ENCODE results near the gene SLC22A15. TPM values are rescaled to one million over a fixed set of nuclear protein-coding genes. Genes with fewer than 3 reads are reported as not detected.
"Not testable (repeated sequence)": the region's sequence is repeated elsewhere in the genome, so short reads cannot be mapped to it uniquely, and the experiment has no call there.

SLC22A15 gene
- total RNA-seq, 2 experiments from 2014 or later: 1.4 to 1.6 TPM

GRCh38 chr1:116026631-116027030 lies 50.3 kb downstream of the SLC22A15 start:
- Mint-ChIP-seq H3K27me3 (no peaks in the 10 kb centered on the region), H3K36me3 (no peaks in the 10 kb centered on the region), H3K4me3 (no peak overlapping the region), H3K4me1 (peaks cover 6% of the 10 kb centered on the region), H3K9me3 (no peaks in the 10 kb centered on the region), H3K27ac (no peak overlapping the region)
- ATAC-seq (ENCODE audit: low read depth) (no peak), DNase-seq (no peak)
- POLR2A ChIA-PET: no interaction called here

DNA sequence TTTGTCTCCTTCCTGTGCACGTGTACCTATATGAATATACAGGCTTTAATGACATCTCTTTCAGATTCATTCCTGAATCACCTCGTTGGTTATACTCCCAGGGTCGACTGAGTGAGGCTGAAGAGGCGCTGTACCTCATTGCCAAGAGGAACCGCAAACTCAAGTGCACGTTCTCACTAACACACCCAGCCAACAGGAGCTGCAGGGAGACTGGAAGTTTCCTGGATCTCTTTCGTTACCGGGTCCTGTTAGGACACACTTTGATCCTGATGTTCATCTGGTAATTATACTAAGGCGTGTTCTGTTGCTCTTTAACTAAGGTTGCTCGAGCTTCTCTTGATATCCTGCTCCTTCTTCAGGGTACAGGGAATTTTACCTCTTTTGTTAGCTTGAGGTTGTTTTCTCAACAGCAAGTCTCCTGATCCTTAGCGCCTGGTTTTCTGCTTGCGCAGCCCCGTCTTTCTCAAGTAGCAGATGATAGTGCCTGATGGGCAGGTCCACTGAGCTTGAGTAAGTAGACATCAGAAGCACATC lies 55.1 kb downstream of the SLC22A15 start:
- DNase-seq: no peak
- H3K4me3 Mint-ChIP-seq: no peak overlapping the region
- POLR2A ChIA-PET: no interaction called here

GRCh38 chr1:116033322-116033721 lies 57.0 kb downstream of the SLC22A15 start:
- Mint-ChIP-seq H3K27ac (no peak overlapping the region), H3K4me1 (no peaks in the 10 kb centered on the region), H3K4me3 (no peak overlapping the region), H3K27me3 (peaks cover 2% of the 10 kb centered on the region), H3K36me3 (no peaks in the 10 kb centered on the region), H3K9me3 (no peaks in the 10 kb centered on the region)
- DNase-seq (no peak), ATAC-seq (ENCODE audit: low read depth) (no peak)
- POLR2A ChIA-PET: no interaction called here

More for the DNA sequence above, 55.1 kb downstream of the SLC22A15 start:
- no peaks in the 10 kb centered on the region for H3K9me3 Mint-ChIP-seq
- no peaks in the 10 kb centered on the region for H3K4me1 Mint-ChIP-seq
- no peaks in the 10 kb centered on the region for H3K27me3 Mint-ChIP-seq
- H3K36me3 Mint-ChIP-seq: no peaks in the 10 kb centered on the region
- no peak for ATAC-seq (ENCODE audit: low read depth)
- no peak overlapping the region for H3K27ac Mint-ChIP-seq

DNA sequence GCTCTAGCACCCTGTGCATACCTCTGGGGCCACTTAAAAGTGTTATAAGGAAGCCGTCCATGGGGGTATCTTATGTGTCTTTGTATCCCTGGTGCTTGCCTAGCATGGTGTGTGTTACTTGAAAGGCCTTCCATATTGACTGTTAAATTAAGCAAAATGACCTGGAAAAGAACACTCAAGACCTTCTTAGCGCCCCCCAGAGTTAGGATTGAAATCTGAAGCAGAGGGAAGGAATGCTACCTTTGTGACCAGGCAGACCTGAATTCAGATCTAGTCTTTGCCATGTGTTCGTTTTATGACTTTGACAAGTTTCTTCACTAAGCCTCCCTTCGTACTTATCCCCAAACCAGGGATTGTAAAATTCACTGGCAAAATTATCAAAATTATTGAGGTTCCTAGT lies 59.9 kb downstream of the SLC22A15 start:
- ATAC-seq (ENCODE audit: low read depth) (no peak), DNase-seq (no peak)
- POLR2A ChIA-PET: no interaction called here
- Mint-ChIP-seq H3K36me3 (no peaks in the 10 kb centered on the region), H3K27me3 (peaks cover 2% of the 10 kb centered on the region), H3K9me3 (no peaks in the 10 kb centered on the region), H3K27ac (no peak overlapping the region), H3K4me1 (no peaks in the 10 kb centered on the region), H3K4me3 (no peak overlapping the region)

- ATAC-seq (ENCODE audit: low read depth) (no peak), DNase-seq (no peak)
- Mint-ChIP-seq H3K36me3 (no peaks in the 10 kb centered on the region), H3K27ac (no peak overlapping the region), H3K4me3 (no peak overlapping the region), H3K27me3 (peaks cover 7% of the 10 kb centered on the region), H3K4me1 (no peaks in the 10 kb centered on the region), H3K9me3 (no peaks in the 10 kb centered on the region)
- POLR2A ChIA-PET: no interaction called here
Measured at GRCh38 chr1:116038679-116039078, 62.4 kb downstream of the SLC22A15 start.

DNA sequence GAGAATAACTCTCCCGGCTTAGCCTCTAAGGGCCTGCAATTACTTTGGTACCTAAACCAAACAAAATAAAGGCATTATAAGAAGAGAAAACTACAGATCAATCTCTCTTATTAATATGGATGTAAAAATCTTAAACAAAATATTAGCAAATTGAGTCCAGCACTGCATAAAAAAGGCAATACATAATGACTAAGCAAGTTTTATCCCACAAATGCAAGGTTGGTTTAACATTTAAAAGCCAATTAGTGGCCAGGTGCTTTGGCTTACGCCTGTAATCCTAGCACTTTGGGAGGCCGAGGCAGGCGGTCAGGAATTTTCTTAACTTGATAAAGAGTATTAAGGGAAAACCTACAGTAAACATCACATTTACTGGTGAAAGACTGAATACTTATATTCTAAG lies 67.8 kb downstream of the SLC22A15 start:
- H3K4me3 Mint-ChIP-seq: no peak overlapping the region

GRCh38 chr1:116046933-116047332 lies 70.6 kb downstream of the SLC22A15 start:
- H3K9me3 Mint-ChIP-seq; ATAC-seq (ENCODE audit: low read depth); H3K36me3 Mint-ChIP-seq; H3K4me1 Mint-ChIP-seq; DNase-seq; H3K27ac Mint-ChIP-seq; H3K4me3 Mint-ChIP-seq; POLR2A ChIA-PET: not testable (repeated sequence)
- H3K27me3 Mint-ChIP-seq: peaks cover 25% of the 10 kb centered on the region

More for the DNA sequence above, 67.8 kb downstream of the SLC22A15 start:
- H3K27me3 Mint-ChIP-seq: peaks cover 15% of the 10 kb centered on the region
- no peaks in the 10 kb centered on the region for H3K36me3 Mint-ChIP-seq
- no peak overlapping the region for H3K27ac Mint-ChIP-seq
- no peaks in the 10 kb centered on the region for H3K9me3 Mint-ChIP-seq
- POLR2A ChIA-PET: no interaction called here
- no peak for ATAC-seq (ENCODE audit: low read depth)
- no peaks in the 10 kb centered on the region for H3K4me1 Mint-ChIP-seq
- no peak for DNase-seq

- H3K9me3 Mint-ChIP-seq; POLR2A ChIA-PET; ATAC-seq (ENCODE audit: low read depth); H3K27ac Mint-ChIP-seq; H3K36me3 Mint-ChIP-seq; H3K4me3 Mint-ChIP-seq; DNase-seq; H3K4me1 Mint-ChIP-seq: not testable (repeated sequence)
- peaks cover 20% of the 10 kb centered on the region for H3K27me3 Mint-ChIP-seq
Measured at GRCh38 chr1:116051896-116052295, 75.6 kb downstream of the SLC22A15 start.

DNA sequence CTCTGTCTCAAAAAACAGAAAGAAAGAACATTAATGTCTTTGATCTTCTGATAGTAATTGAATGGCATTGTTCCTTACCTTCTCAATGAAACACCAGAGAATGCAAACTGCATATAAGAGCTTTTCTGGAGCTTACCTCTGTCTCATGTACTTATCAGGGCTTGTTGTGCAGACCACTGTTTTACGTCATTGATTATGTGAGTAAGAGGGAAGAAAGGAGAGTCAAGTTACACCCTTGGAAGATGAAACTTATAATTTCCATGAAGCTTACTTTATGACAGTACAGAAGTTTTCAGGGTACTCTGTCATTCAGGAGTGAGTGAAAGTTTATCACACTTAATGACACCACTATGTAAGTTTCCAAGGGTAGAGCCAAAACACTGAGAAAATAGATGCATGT lies 85.9 kb downstream of the SLC22A15 start:
- Mint-ChIP-seq H3K9me3 (peaks cover 8% of the 10 kb centered on the region), H3K27ac (no peak overlapping the region), H3K4me3 (no peak overlapping the region), H3K36me3 (peaks cover 1% of the 10 kb centered on the region), H3K4me1 (no peaks in the 10 kb centered on the region), H3K27me3 (peaks cover 14% of the 10 kb centered on the region)
- ATAC-seq (ENCODE audit: low read depth) (no peak), DNase-seq (no peak)
- POLR2A ChIA-PET: no interaction called here

- no peak overlapping the region for H3K27ac Mint-ChIP-seq
- POLR2A ChIA-PET: no interaction called here
- peaks cover 1% of the 10 kb centered on the region for H3K9me3 Mint-ChIP-seq
- peaks cover 4% of the 10 kb centered on the region for H3K36me3 Mint-ChIP-seq
- DNase-seq: no peak
- ATAC-seq (ENCODE audit: low read depth): no peak
- no peaks in the 10 kb centered on the region for H3K4me1 Mint-ChIP-seq
- peaks cover 18% of the 10 kb centered on the region for H3K27me3 Mint-ChIP-seq
- no peak overlapping the region for H3K4me3 Mint-ChIP-seq
Measured at GRCh38 chr1:116064616-116065015, 88.3 kb downstream of the SLC22A15 start.

DNA sequence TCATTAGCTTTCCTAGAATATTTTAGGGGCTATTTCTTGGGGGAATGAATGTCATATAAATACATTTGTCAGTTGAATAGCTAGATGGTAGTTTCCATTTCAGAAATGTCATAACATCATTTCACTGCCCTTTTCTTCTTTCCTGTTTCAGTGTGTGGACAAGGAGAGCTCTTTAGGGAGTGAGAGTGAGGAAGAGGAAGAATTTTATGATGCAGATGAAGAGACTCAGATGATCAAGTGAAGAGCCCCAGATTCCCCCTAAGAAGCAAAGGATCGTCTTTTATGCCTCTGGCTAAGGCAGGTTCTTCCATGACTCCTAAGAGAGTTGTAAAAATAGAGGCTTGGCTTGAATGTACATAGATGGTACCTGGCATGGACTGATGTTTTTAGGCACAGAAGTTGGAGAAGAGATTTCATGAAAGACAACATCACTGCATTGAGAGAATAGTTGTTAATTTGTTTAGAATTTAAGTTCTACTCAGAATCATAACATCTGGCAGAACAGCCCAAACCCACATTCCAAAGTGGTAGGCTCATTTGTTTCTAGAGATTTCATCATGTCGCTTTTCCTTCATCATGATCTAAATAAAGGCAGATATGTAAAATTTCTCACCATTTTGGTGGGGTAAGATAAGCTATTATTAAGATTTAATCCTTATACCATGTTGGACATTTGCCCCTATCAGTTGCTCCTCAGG lies 90.7 kb downstream of the SLC22A15 start:
- Mint-ChIP-seq H3K9me3 (peaks cover 1% of the 10 kb centered on the region), H3K27ac (no peak overlapping the region), H3K4me3 (no peak overlapping the region), H3K36me3 (peaks cover 4% of the 10 kb centered on the region), H3K27me3 (peaks cover 9% of the 10 kb centered on the region), H3K4me1 (no peaks in the 10 kb centered on the region)
- ATAC-seq (ENCODE audit: low read depth): no peak
- POLR2A ChIA-PET: no interaction called here
- no peak for DNase-seq

- Mint-ChIP-seq H3K27me3 (peaks cover 8% of the 10 kb centered on the region), H3K9me3 (peaks cover 1% of the 10 kb centered on the region), H3K4me1 (no peaks in the 10 kb centered on the region), H3K36me3 (peaks cover 4% of the 10 kb centered on the region), H3K4me3 (no peak overlapping the region), H3K27ac (no peak overlapping the region)
- POLR2A ChIA-PET: no interaction called here
- ATAC-seq (ENCODE audit: low read depth) (no peak), DNase-seq (no peak)
Measured at GRCh38 chr1:116067566-116067890, 91.2 kb downstream of the SLC22A15 start.

DNA sequence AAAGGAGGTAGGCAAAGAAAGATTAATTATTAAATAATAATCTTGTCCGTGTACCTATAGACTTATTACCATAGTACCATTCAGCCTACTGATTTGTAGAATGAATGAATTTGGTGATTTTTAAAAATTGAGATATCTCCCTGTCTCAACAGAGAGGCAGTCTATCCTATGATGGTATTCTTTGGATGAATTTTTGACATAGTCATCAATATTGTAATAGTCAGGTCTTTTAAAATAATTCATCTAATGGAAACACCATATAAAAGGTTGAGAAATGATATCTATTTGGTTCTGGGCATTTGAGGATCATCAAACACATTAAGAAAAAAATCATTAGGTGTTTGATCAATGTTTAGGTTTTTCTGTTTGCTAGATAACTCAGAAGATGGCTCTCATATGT lies 99.3 kb downstream of the SLC22A15 start:
- no peak overlapping the region for H3K27ac Mint-ChIP-seq
- DNase-seq (no peak), ATAC-seq (ENCODE audit: low read depth) (no peak)
- H3K9me3 Mint-ChIP-seq: no peaks in the 10 kb centered on the region
- H3K27me3 Mint-ChIP-seq: peaks cover 17% of the 10 kb centered on the region
- H3K36me3 Mint-ChIP-seq: no peaks in the 10 kb centered on the region
- H3K4me3 Mint-ChIP-seq: no peak overlapping the region
- H3K4me1 Mint-ChIP-seq: no peaks in the 10 kb centered on the region
- POLR2A ChIA-PET: no interaction called here

- POLR2A ChIA-PET: no interaction called here
- Mint-ChIP-seq H3K4me1 (no peaks in the 10 kb centered on the region), H3K4me3 (no peak overlapping the region), H3K9me3 (no peaks in the 10 kb centered on the region), H3K27ac (no peak overlapping the region), H3K36me3 (no peaks in the 10 kb centered on the region), H3K27me3 (peaks cover 21% of the 10 kb centered on the region)
- DNase-seq (no peak), ATAC-seq (ENCODE audit: low read depth) (no peak)
Measured at GRCh38 chr1:116075990-116076389, 99.7 kb downstream of the SLC22A15 start.

All from activated naive CD8-positive, alpha-beta T cell treated with anti-CD3 and anti-CD28 coated beads, Interleukin-2, amount 10 ng/mL, durations not matched to agents 7 days and 5 days (primary cell).